Keratinocyte (primary cell): ENCODE data around the gene RAVER1. TPM values are rescaled to one million over a fixed set of nuclear protein-coding genes. Genes with fewer than 3 reads are reported as not detected.

Experiments used
- DNase-seq: peaks from one replicate; pipeline ENCODE4 v3.0.0-alpha.2; 2011; ENCODE audit warnings: low read depth, missing footprints, low spot score
- FAIRE-seq: peaks from 2 replicates; lab custom pipeline; 2011; peaks lifted over from hg19 to GRCh38; lab: Jason Lieb, UNC
- H2AFZ ChIP-seq: 2 replicates; pipeline ENCODE4 v1.6.0; 2012; ENCODE audit warnings: low read length, control low read depth, inconsistent platforms; ENCODE audit not compliant: control insufficient read depth
- H3K27ac ChIP-seq: 2 replicates; pipeline ENCODE4 v1.5.1; 2011; ENCODE audit warnings: low read length; ENCODE audit not compliant: control insufficient read depth, insufficient read depth
- H3K27me3 ChIP-seq: 3 replicates; pipeline ENCODE4 v1.6.0; 2011; ENCODE audit warnings: low read length; ENCODE audit not compliant: control insufficient read depth, insufficient read depth; ENCODE audit errors: extremely low read depth
- H3K36me3 ChIP-seq, 2 experiments: 2 replicates in 1 of 2; 3 replicates in 1 of 2; pipeline ENCODE4 v1.5.1; 2011; ENCODE audit warnings: low read length in 2 of 2, mild to moderate bottlenecking in 1 of 2; ENCODE audit not compliant: control insufficient read depth in 2 of 2, insufficient read depth in 2 of 2; ENCODE audit errors: extremely low read depth in 1 of 2
- H3K4me1 ChIP-seq: 3 replicates; pipeline ENCODE4 v1.5.1; 2011; ENCODE audit warnings: low read length; ENCODE audit not compliant: control insufficient read depth, insufficient read depth; ENCODE audit errors: extremely low read depth
- H3K4me2 ChIP-seq: 3 replicates; pipeline ENCODE4 v1.6.0; 2011; ENCODE audit warnings: low read depth, low read length; ENCODE audit not compliant: control insufficient read depth, insufficient read depth; ENCODE audit errors: extremely low read depth
- H3K4me3 ChIP-seq, 3 experiments: fragments of 200-600 bp in 1 of 3; sonication (generic) in 1 of 3; 2 replicates in 2 of 3; 3 replicates in 1 of 3; pipeline ENCODE4 v1.5.1; 2011 to 2016; ENCODE audit warnings: low read length in 3 of 3, mild to moderate bottlenecking in 3 of 3, control low read depth in 2 of 3, inconsistent platforms in 1 of 3, low read depth in 1 of 3, mixed read lengths in 1 of 3, mixed run types in 1 of 3, moderate library complexity in 1 of 3; ENCODE audit not compliant: control insufficient read depth in 2 of 3, insufficient read depth in 2 of 3; ENCODE audit errors: extremely low read depth in 1 of 3
- H3K79me2 ChIP-seq: 2 replicates; pipeline ENCODE4 v1.6.0; 2012; ENCODE audit warnings: low read length; ENCODE audit not compliant: control insufficient read depth, insufficient read depth
- H3K9ac ChIP-seq: 3 replicates; pipeline ENCODE4 v1.6.0; 2011; ENCODE audit warnings: low read length; ENCODE audit not compliant: control insufficient read depth, insufficient read depth; ENCODE audit errors: extremely low read depth
- H3K9me1 ChIP-seq: 3 replicates; pipeline ENCODE4 v1.6.0; 2011; ENCODE audit warnings: low read length; ENCODE audit not compliant: control insufficient read depth, insufficient read depth; ENCODE audit errors: extremely low read depth
- H3K9me3 ChIP-seq: 2 replicates; pipeline ENCODE4 v1.5.1; 2012; ENCODE audit warnings: low read depth, low read length; ENCODE audit not compliant: control insufficient read depth
- H4K20me1 ChIP-seq: 3 replicates; pipeline ENCODE4 v1.6.0; 2011; ENCODE audit warnings: low read length; ENCODE audit not compliant: control insufficient read depth, insufficient read depth; ENCODE audit errors: extremely low read depth
- CTCF ChIP-seq, 3 experiments: IDR thresholded peaks in 1 of 3; conservative IDR thresholded peaks in 1 of 3; optimal IDR thresholded peaks in 1 of 3; 2 replicates in 2 of 3; 3 replicates in 1 of 3; pipeline versions ENCODE3 to v1.5.1; 2011; ENCODE audit warnings: low read length in 3 of 3, mild to moderate bottlenecking in 3 of 3, moderate library complexity in 2 of 3, control low read depth in 1 of 3, inconsistent platforms in 1 of 3; ENCODE audit not compliant: insufficient read depth in 2 of 3; ENCODE audit errors: extremely low read depth in 1 of 3
- EZH2 ChIP-seq: IDR thresholded peaks from one replicate; pipeline ENCODE4 v1.6.1; 2012; ENCODE audit warnings: inconsistent platforms, mild to moderate bottlenecking, low read length, moderate library complexity
- dilution Hi-C: fragments of 300-500 bp; cut with MboI; formaldehyde crosslinking; loops from one replicate; pipeline ENCODE4 v1.7.0; 2020; ENCODE audit warnings: low sequenced_read_pairs; ENCODE audit not compliant: extremely low pct_ligation_motif_present
- polyA plus RNA-seq, 5 experiments: library from polyadenylated mRNA; depleted of rRNA in 3 of 5; stranded (reverse) in 3 of 5; stranded (forward) in 1 of 5; unstranded in 1 of 5; fragments of >200 nt; gene quantifications; 1 replicate in 1 of 5; 2 replicates in 3 of 5; 3 replicates in 1 of 5; pipeline versions ENCODE4 v1.2.1 to v1.2.3, GENCODE V29; 2011 to 2012; ENCODE audit warnings: missing spikeins in 2 of 5, low read depth in 1 of 5, low replicate concordance in 1 of 5

Gene RAVER1
- polyA plus RNA-seq, 1 donor (not counting 4 experiments of a cell fraction or from before 2014, with no cell fraction given): 0.84 TPM

GRCh38 chr19:10329555-10329954 is 3.8 kb downstream of the RAVER1 start:
- Histone ChIP-seq H3K9me3 (no peaks in the 10 kb centered on the region), H3K9me1 (no peaks in the 10 kb centered on the region), H3K36me3 (peaks cover 18 to 32% of the 10 kb centered on the region in 2 experiments), H3K4me3 (no peak overlapping the region), H3K4me1 (peaks cover 17% of the 10 kb centered on the region), H2AFZ (no peak overlapping the region), H3K27me3 (no peaks in the 10 kb centered on the region), H3K9ac (no peak overlapping the region), H3K4me2 (no peak overlapping the region), H3K27ac (no peak overlapping the region), H3K79me2 (peaks cover 36% of the 10 kb centered on the region), H4K20me1 (no peaks in the 10 kb centered on the region)
- dilution Hi-C loops: no loop called here
- DNase-seq (no peak), FAIRE-seq (no peak)
- TF ChIP-seq CTCF (optimal IDR thresholded peaks at IDR 0.05 in 1 of 3, IDR thresholded peaks at IDR 0.05 in 1 of 3, conservative IDR thresholded peaks at IDR 0.05 in 1 of 3; ENCODE audit: extremely low read depth in 1 of 3, insufficient read depth in 2 of 3, low read length in 3 of 3): no peak
- no peak for TF ChIP-seq EZH2

GRCh38 chr19:10328558-10329429 is 4.5 kb downstream of the RAVER1 start:
- peaks cover 36% of the 10 kb centered on the region for H3K79me2 ChIP-seq
- no peak for TF ChIP-seq CTCF (optimal IDR thresholded peaks at IDR 0.05 in 1 of 3, IDR thresholded peaks at IDR 0.05 in 1 of 3, conservative IDR thresholded peaks at IDR 0.05 in 1 of 3; ENCODE audit: extremely low read depth in 1 of 3, insufficient read depth in 2 of 3, low read length in 3 of 3)
- no peak for TF ChIP-seq EZH2
- H2AFZ ChIP-seq: no peak overlapping the region
- DNase-seq (no peak), FAIRE-seq (no peak)
- H3K9me1 ChIP-seq: no peaks in the 10 kb centered on the region
- no peaks in the 10 kb centered on the region for H4K20me1 ChIP-seq
- H3K4me1 ChIP-seq: peaks cover 10% of the 10 kb centered on the region
- H3K4me3 ChIP-seq: no peak overlapping the region
- dilution Hi-C loops: no loop called here
- no peak overlapping the region for H3K4me2 ChIP-seq
- peaks cover 23 to 32% of the 10 kb centered on the region in 2 experiments for H3K36me3 ChIP-seq
- H3K9ac ChIP-seq: no peak overlapping the region
- H3K9me3 ChIP-seq: no peaks in the 10 kb centered on the region
- H3K27ac ChIP-seq: no peak overlapping the region
- H3K27me3 ChIP-seq: no peaks in the 10 kb centered on the region
